ENCODE results near the gene LMO1. TPM values are rescaled to one million over a fixed set of nuclear protein-coding genes. Genes with fewer than 3 reads are reported as not detected.

Gene LMO1
- total RNA-seq, 2 experiments from 2014 or later = not detected

DNA sequence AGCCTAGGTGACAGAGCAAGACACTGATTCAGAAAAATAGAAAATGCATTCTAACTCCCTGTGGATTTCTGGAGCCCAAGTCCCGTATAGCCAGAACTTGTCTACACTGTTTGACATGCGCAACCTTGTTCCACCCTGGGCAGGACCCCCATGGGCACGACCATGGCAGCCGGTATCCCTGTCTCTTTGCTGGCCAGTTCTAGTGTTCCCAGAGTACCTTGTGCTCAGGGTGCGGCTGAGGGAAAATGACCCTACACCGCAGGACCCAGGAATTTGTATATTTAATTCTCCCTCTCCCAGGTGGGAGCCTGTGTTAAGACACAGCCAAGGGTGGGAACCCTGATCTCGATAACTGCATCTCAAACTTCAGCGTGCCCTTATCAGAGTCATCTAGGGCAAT lies 58.1 kb downstream of the LMO1 start:
- peaks cover 21% of the 10 kb centered on the region for H3K27me3 Mint-ChIP-seq
- no peaks in the 10 kb centered on the region for H3K4me1 Mint-ChIP-seq
- no peaks in the 10 kb centered on the region for H3K9me3 Mint-ChIP-seq
- H3K27ac Mint-ChIP-seq = no peak overlapping the region
- POLR2A ChIA-PET = no interaction called here
- no peaks in the 10 kb centered on the region for H3K36me3 Mint-ChIP-seq (ENCODE audit: low read depth)
- CTCF ChIA-PET = no interaction called here
- no peak for DNase-seq
- no peak overlapping the region for H3K4me3 Mint-ChIP-seq

DNA sequence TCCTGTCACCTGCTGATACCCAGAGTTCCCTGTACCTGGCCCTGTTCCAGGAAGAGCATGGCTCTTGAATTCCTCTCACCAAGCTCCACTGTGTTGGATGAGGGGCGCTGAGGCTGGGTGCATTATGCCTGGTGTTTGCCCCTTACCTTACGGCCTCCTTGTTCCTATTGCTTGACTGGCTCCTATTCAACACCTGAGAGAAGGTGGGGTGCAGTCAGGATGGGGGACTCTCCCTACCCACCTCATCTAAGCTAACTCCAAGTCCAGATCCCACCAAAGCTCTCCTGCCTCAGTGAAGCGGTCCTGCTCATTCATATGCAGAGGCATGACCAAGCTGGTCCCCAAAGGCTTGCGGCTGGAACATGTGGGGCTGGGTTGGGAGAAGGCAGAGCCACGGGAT lies 59.1 kb downstream of the LMO1 start:
- no peak overlapping the region for H3K27ac Mint-ChIP-seq
- no peaks in the 10 kb centered on the region for H3K4me1 Mint-ChIP-seq
- POLR2A ChIA-PET = no interaction called here
- H3K27me3 Mint-ChIP-seq = peaks cover 24% of the 10 kb centered on the region
- no peak overlapping the region for H3K4me3 Mint-ChIP-seq
- no peak for DNase-seq
- H3K9me3 Mint-ChIP-seq = no peaks in the 10 kb centered on the region
- CTCF ChIA-PET = no interaction called here
- no peaks in the 10 kb centered on the region for H3K36me3 Mint-ChIP-seq (ENCODE audit: low read depth)

DNA sequence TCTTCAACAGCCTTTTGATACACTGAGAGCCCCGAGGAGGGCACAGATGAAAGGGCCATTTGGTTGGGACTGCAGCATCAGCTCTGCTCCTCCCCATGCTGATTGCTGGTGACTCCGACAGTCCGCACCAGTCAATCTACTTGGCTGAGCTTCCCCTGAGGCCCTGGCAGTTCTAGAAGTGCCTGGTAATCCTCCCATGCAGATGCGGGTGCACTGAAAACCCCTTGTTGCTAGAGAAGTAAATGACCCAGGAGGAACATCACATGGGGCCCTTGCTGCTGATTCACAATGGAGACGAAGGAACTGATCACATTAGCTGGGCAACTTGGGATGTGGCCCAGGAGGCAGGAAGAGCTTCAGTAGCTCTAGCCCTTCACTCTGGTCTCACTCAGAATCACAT lies 59.7 kb downstream of the LMO1 start:
- Mint-ChIP-seq H3K27me3 (peaks cover 26% of the 10 kb centered on the region), H3K4me1 (no peaks in the 10 kb centered on the region), H3K36me3 (ENCODE audit: low read depth) (no peaks in the 10 kb centered on the region), H3K9me3 (no peaks in the 10 kb centered on the region), H3K4me3 (no peak overlapping the region), H3K27ac (no peak overlapping the region)
- CTCF ChIA-PET = no interaction called here
- POLR2A ChIA-PET = no interaction called here
- no peak for DNase-seq

DNA sequence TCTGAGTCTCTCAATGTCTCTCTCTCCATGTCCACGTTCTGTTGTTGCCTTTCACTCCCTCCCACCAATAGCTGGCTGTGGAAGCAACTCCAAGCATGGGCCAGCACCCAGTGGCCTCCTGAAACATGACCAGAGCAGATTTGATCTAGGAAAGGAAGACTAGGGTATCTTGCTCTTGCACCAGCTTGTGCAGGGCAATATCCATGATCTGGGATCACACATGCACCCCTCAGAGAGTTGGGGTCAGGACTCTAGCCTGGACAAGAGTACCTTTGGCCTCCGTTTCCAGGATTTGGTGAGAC lies 60.3 kb downstream of the LMO1 start:
- Mint-ChIP-seq H3K27ac (no peak overlapping the region), H3K36me3 (ENCODE audit: low read depth) (no peaks in the 10 kb centered on the region), H3K27me3 (peaks cover 26% of the 10 kb centered on the region), H3K4me1 (no peaks in the 10 kb centered on the region), H3K4me3 (no peak overlapping the region), H3K9me3 (no peaks in the 10 kb centered on the region)
- POLR2A ChIA-PET = no interaction called here
- CTCF ChIA-PET = interaction anchor here (1.0 kb wide), 1 partner anchor 10 kb away, joined by 4 read pairs; no protein-coding TSS in a partner anchor
- DNase-seq = no peak

DNA sequence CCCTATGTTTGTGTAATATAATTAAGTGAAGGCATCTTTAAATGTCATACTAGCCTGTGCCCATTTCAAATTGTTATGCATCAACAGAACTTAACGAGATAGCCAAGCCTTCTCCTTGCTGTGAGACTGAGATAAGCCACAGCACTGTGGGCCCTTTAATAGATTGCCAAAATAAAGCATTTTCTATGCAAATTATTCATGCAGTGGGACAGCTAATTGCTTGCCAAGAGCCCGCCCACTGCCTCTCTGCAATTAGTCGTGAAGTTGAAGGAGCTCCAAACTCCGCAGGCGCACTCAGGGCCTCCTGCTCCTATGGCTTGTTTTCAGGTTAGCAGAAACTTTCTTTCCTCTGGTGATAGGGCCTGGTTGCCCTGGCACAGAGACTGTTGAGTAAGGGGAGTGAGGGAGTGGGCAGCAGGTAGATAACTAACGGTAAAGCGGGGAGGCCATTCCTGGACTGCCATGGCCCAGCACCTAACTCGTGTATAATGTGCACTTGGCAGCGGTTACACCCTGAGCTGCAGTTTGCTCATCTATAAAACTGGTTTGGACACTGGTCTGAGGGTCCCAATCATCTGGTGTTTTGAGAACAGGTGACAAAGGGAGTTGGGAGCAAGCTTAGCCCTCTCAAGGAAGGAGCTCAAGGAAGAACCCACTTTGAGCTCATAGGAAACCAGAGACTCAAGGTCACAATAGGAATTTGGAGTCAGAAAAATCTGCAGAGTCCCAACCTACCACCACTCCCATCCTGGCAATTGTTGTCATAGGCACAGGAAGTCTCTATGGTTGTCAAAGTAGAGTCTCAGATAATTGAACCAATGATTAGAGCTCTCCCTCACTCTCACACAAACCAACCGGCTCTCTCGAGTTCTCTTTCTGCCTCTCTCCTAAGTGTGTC lies 60.9 kb downstream of the LMO1 start:
- Mint-ChIP-seq H3K36me3 (ENCODE audit: low read depth) (no peaks in the 10 kb centered on the region), H3K27ac (no peak overlapping the region), H3K9me3 (no peaks in the 10 kb centered on the region), H3K4me1 (no peaks in the 10 kb centered on the region), H3K4me3 (no peak overlapping the region), H3K27me3 (peaks cover 24% of the 10 kb centered on the region)
- CTCF ChIA-PET = interaction anchor here (1.0 kb wide), 1 partner anchor 9 kb away, joined by 4 read pairs; no protein-coding TSS in a partner anchor
- POLR2A ChIA-PET = no interaction called here
- DNase-seq = no peak

DNA sequence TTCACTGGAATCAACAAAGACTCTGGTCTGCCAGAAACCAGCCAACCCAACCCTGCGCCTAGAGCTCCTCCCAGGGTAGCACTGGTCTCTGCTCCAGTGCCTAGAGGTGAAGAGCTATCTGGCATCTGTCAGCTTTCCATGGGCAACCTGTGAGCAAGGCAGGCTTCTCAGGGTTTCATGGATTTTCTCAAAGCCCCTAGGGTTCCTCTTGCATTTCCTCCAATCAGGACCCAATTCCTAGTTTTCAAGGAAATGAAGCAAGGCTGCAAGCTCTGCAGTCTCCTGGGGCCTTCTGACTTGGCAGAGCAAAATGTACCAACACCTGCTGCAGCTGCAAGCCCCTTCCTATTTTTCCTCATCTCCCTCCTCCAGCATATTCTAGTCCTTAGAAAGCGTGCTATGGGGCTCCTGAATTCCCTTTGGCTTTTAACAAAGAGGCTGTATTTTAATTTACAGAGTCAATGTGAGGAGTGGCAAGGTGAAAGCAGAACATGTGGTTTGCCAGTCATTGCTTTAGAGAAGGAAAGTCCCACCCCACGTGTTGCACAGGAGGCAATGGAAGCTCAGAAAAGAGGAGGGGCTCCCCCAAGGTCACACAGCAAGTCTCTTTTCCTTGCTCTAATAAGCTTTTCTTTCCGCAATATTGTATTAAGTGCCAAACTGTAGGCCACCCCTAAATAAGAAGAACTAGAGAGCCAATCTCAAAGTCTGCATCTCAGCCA lies 61.9 kb downstream of the LMO1 start:
- no peaks in the 10 kb centered on the region for H3K4me1 Mint-ChIP-seq
- peaks cover 23% of the 10 kb centered on the region for H3K27me3 Mint-ChIP-seq
- ChIA-PET POLR2A (no interaction called here), CTCF (no interaction called here)
- H3K4me3 Mint-ChIP-seq = no peak overlapping the region
- no peaks in the 10 kb centered on the region for H3K9me3 Mint-ChIP-seq
- H3K36me3 Mint-ChIP-seq (ENCODE audit: low read depth) = no peaks in the 10 kb centered on the region
- H3K27ac Mint-ChIP-seq = no peak overlapping the region
- no peak for DNase-seq

DNA sequence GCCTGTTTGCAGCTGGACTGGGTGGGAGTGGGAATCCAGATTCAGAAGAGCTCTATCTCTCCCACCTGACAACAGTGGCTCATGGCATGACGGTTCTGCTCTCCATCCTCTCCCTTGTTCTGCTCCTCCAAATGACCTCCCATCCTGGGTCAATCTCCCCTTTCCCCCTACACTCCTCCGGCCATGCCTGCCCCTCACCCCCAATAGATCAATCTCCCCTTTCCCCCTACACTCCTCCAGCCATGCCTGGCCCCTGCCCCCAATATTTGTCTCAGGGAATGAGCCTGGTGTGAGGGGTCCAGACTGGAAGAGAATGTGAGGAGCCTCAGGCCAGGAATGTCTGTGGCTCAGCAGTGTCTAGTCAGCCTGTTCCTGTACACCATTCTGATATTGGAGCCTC lies 64.0 kb downstream of the LMO1 start:
- CTCF ChIA-PET = no interaction called here
- DNase-seq = no peak

DNA sequence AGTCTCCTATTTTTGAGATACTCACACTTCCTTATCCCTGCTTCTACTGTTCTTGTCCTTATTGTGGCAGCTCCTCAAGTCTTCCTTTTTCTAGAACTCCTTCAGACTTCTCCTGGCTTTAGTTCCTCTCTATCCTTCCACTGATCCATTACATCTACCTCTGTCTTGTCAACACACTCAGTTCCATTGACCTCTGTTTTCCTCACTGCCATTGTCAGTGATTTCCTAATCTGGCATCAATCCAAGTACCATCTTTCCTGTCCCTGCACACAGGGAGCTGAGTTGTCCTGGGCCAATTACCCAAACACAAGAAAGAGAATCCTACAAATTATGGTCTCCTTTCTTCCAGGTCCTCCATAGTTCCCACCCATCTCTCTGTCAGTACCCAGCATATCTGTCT lies 66.9 kb downstream of the LMO1 start:
- Mint-ChIP-seq H3K9me3 (no peaks in the 10 kb centered on the region), H3K4me3 (no peak overlapping the region), H3K4me1 (no peaks in the 10 kb centered on the region), H3K36me3 (ENCODE audit: low read depth) (no peaks in the 10 kb centered on the region), H3K27ac (no peak overlapping the region), H3K27me3 (peaks cover 24% of the 10 kb centered on the region)
- DNase-seq = no peak
- ChIA-PET POLR2A (no interaction called here), CTCF (interaction anchor here (1.0 kb wide), 1 partner anchor 67 kb away, joined by 4 read pairs; the partner anchor contains the start of gene LMO1)

More for the DNA sequence above, 64.0 kb downstream of the LMO1 start:
- H3K27ac Mint-ChIP-seq = no peak overlapping the region
- no peaks in the 10 kb centered on the region for H3K9me3 Mint-ChIP-seq
- peaks cover 24% of the 10 kb centered on the region for H3K27me3 Mint-ChIP-seq
- POLR2A ChIA-PET = no interaction called here
- no peak overlapping the region for H3K4me3 Mint-ChIP-seq
- no peaks in the 10 kb centered on the region for H3K4me1 Mint-ChIP-seq
- no peaks in the 10 kb centered on the region for H3K36me3 Mint-ChIP-seq (ENCODE audit: low read depth)

DNA sequence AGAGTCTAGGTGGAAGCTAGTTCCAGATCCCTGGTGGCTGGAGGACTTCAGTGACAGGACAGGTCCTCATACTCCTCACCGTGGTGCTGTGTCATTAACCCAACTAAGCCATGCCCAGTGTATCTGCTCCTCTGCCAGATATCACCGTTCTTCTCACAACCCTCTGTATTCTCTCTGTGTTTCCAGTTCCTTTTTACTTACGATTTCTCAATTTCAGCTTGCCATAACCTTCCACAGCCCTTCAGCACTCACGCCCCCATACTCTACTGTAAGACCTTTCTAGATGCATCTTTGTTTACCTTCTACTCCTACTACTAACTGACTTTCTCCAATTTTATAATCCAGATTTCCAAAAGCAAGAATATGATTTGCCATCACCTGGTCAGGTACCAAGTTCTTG lies 68.7 kb downstream of the LMO1 start:
- peaks cover 23% of the 10 kb centered on the region for H3K27me3 Mint-ChIP-seq
- H3K27ac Mint-ChIP-seq = no peak overlapping the region
- H3K36me3 Mint-ChIP-seq (ENCODE audit: low read depth) = no peaks in the 10 kb centered on the region
- DNase-seq = no peak
- ChIA-PET POLR2A (no interaction called here), CTCF (interaction anchor here (0.7 to 3.3 kb wide), 2 partner anchors 13 to 372 kb away, joined by 3 to 11 read pairs; no protein-coding TSS in a partner anchor)
- no peak overlapping the region for H3K4me3 Mint-ChIP-seq
- H3K4me1 Mint-ChIP-seq = no peaks in the 10 kb centered on the region
- H3K9me3 Mint-ChIP-seq = no peaks in the 10 kb centered on the region

DNA sequence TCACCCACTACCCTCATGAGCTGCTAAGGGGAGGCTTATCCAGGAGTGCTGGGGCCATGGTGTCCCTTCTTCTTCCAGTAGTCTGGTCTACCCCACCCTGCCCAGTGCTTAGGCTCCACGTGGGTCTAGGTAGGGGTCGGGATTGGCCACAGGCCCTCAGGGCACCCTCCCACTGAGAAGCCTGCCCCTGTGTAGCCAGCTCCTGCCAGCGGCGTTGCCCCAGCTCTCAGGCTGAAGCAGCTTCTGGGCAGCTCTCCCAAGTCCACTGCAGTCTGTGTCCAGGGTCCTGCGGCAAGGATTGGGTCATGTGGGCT lies 70.8 kb downstream of the LMO1 start:
- no peak overlapping the region for H3K4me3 Mint-ChIP-seq
- no peak for DNase-seq
- H3K27me3 Mint-ChIP-seq = peaks cover 18% of the 10 kb centered on the region
- POLR2A ChIA-PET = no interaction called here
- no peaks in the 10 kb centered on the region for H3K36me3 Mint-ChIP-seq (ENCODE audit: low read depth)
- no peaks in the 10 kb centered on the region for H3K4me1 Mint-ChIP-seq
- no peaks in the 10 kb centered on the region for H3K9me3 Mint-ChIP-seq
- H3K27ac Mint-ChIP-seq = no peak overlapping the region
- CTCF ChIA-PET = interaction anchor here (1.0 to 3.3 kb wide), 4 partner anchors 14 to 374 kb away, joined by 3 to 11 read pairs (median 4); no protein-coding TSS in a partner anchor

DNA sequence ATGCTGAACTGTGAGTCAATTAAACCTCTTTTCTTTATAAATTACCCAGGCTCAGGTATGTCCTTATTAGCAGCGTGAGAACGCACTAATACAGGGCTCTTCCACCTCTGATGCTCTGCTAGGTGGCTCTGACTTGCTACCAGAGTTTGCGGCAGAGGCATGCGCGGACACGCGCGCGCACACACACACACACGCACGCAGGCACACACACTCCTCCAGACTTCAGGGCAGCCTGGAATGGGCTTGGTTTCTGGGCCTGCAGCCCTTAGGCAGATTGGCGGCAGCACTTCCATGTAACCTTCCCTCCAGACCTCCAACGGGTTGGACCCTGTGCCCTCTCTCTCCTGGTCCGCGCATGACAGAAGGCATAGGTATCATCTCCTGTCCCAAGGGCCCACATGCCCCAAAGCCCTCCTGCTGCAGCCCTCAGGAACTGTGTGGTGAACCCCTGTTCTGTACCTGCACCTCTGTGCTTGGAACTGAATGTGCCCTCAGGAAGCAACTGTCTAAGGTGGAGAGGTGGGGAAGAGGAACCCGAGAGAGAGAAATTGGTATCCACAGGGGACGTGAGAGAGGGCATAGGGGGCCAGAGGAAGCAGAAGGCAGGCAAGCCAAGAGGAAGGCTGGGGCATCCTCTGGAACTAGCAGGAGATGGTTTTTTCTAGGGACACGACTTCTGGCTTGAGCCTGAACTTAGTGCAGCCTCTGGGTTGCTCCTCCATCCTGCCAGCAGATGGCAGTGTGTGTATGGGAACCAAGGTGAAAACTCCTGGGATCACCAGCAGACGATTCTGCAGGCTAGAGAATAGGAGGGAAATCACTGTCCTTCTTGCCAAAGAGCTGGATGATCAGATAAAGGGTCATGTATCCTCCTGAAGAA lies 71.4 kb downstream of the LMO1 start:
- ChIA-PET POLR2A (no interaction called here), CTCF (interaction anchor here (1.0 to 3.3 kb wide), 4 partner anchors 13 to 375 kb away, joined by 3 to 11 read pairs (median 4); no protein-coding TSS in a partner anchor)
- no peaks in the 10 kb centered on the region for H3K4me1 Mint-ChIP-seq
- no peaks in the 10 kb centered on the region for H3K9me3 Mint-ChIP-seq
- H3K27ac Mint-ChIP-seq = no peak overlapping the region
- H3K27me3 Mint-ChIP-seq = peaks cover 18% of the 10 kb centered on the region
- DNase-seq = peak; percentile 41
- no peak overlapping the region for H3K4me3 Mint-ChIP-seq
- no peaks in the 10 kb centered on the region for H3K36me3 Mint-ChIP-seq (ENCODE audit: low read depth)

DNA sequence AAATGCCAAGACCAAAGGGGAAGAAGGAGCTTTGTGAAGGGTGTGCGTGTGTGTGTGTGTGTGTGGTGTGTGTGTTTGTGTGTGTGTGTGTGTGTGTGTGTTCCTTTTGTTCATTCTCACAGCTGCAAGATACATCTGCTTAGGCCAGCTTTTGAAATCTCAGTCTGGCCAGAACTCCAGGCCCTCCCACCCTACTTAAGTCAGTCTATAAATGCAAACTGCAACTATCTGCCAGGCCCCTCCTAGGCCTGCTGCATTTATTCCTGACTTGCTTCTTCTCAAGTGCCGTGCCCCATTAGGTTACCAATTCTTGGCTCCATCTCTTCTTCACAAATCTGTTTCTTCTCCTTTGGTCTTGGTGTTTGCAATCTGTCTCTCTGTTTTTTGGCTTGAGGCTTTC lies 73.2 kb downstream of the LMO1 start:
- ChIA-PET POLR2A (no interaction called here), CTCF (interaction anchor here (1.2 kb wide), 1 partner anchor 376 kb away, joined by 4 read pairs; no protein-coding TSS in a partner anchor)
- Mint-ChIP-seq H3K9me3 (no peaks in the 10 kb centered on the region), H3K27me3 (peaks cover 17% of the 10 kb centered on the region), H3K4me1 (no peaks in the 10 kb centered on the region), H3K36me3 (ENCODE audit: low read depth) (no peaks in the 10 kb centered on the region), H3K4me3 (no peak overlapping the region), H3K27ac (no peak overlapping the region)
- DNase-seq = no peak

DNA sequence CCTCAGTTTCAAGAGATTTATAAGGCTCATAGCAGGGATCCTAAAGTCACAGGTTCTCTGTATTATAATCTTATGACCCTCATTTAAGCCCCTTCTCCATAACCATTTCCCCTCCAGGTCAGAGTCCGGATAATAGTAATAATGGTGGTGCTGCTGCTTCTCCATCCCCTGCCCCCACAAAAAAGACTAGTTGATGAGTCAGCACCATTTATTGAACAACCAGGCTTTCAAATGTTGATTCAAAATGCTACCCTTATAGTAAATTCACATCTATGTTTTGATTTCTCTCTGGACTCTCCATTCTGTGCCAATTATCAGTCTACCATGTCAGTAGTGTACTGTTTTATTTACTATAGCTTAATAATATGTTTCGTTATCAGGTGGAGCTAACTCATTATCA lies 77.2 kb downstream of the LMO1 start:
- ChIA-PET POLR2A (no interaction called here), CTCF (no interaction called here)
- no peaks in the 10 kb centered on the region for H3K9me3 Mint-ChIP-seq
- DNase-seq = no peak
- peaks cover 29% of the 10 kb centered on the region for H3K27me3 Mint-ChIP-seq
- H3K27ac Mint-ChIP-seq = no peak overlapping the region
- H3K4me1 Mint-ChIP-seq = no peaks in the 10 kb centered on the region
- H3K4me3 Mint-ChIP-seq = no peak overlapping the region
- no peaks in the 10 kb centered on the region for H3K36me3 Mint-ChIP-seq (ENCODE audit: low read depth)

Measured in activated CD4-positive, alpha-beta memory T cell treated with anti-CD3 and anti-CD28 coated beads, Interleukin-2, amount 10 ng/mL, durations not matched to agents 7 days and 5 days (primary cell).